NCI-H446 treated with DMSO at 0.1 percent for 48 hours (cell line): ENCODE results near the gene CCT6A.
A peak's percentile ranks its signal among the peaks of the same experiment; 100 is the strongest.
"Not testable (repeated sequence)": the region's sequence is repeated elsewhere in the genome, so short reads cannot be mapped to it uniquely, and the experiment has no call there.

Experiments
- DNase-seq: peaks from one replicate; lab custom pipeline; 2025; lab: John Stamatoyannopoulos, UW

Gene CCT6A

GRCh38 chr7:56099653-56100052, 48.1 kb downstream of the CCT6A start:
- no peak for DNase-seq

- not testable (repeated sequence) for DNase-seq
Observed at GRCh38 chr7:56104138-56104537, 52.6 kb downstream of the CCT6A start.

- no peak for DNase-seq
Observed at GRCh38 chr7:56105508-56105907, 53.9 kb downstream of the CCT6A start.

GRCh38 chr7:56106108-56107073, 54.8 kb downstream of the CCT6A start, which contains the start of gene CHCHD2:
Gene CHCHD2 (minus strand): TSS chr7:56106476. CDS start chr7:56106413, 63 bp downstream.
- DNase-seq: peak; percentile 99

GRCh38 chr7:56107954-56108258, 56.3 kb downstream of the CCT6A start:
- DNase-seq: no peak

- DNase-seq: no peak
Observed at GRCh38 chr7:56110611-56111010, 59.0 kb downstream of the CCT6A start.

- DNase-seq: not testable (repeated sequence)
Observed at GRCh38 chr7:56112244-56112643, 60.7 kb downstream of the CCT6A start.
